Measurements from ENCODE around the gene PABPC5. TPM values are rescaled to one million over a fixed set of nuclear protein-coding genes. Genes with fewer than 3 reads are reported as not detected.

The PABPC5 gene
- total RNA-seq (2022; extraction: Qiagen RNA extraction), result 0.06 TPM in 1 of 5 replicates, not detected in the others

GRCh38 chrX:91434351-91435168 lies at the start of gene PABPC5:
Gene PABPC5, plus strand, starts transcription at chrX:91434839. Its CDS starts 739 bp downstream, at chrX:91435578.

